ENCODE measurements around the gene JPT2.
"Not testable (repeated sequence)": the region's sequence is repeated elsewhere in the genome, so short reads cannot be mapped to it uniquely, and the experiment has no call there.

JPT2 gene

GRCh38 chr16:1731073-1731472 is 53.0 kb downstream of the JPT2 start:
- no peak for DNase-seq (ENCODE audit: low read depth)
- no peak for TF ChIP-seq CTCF (IDR thresholded peaks at IDR 0.05; ENCODE audit: low read length, missing control alignments)
- no peak overlapping the region for H3K4me3 ChIP-seq (replicated peaks; ENCODE audit: low read depth, low read length)

GRCh38 chr16:1731603-1732002 is 53.5 kb downstream of the JPT2 start:
- DNase-seq (ENCODE audit: low read depth), result no peak
- TF ChIP-seq CTCF (IDR thresholded peaks at IDR 0.05; ENCODE audit: low read length, missing control alignments), result no peak
- H3K4me3 ChIP-seq (replicated peaks; ENCODE audit: low read depth, low read length), result no peak overlapping the region

DNA sequence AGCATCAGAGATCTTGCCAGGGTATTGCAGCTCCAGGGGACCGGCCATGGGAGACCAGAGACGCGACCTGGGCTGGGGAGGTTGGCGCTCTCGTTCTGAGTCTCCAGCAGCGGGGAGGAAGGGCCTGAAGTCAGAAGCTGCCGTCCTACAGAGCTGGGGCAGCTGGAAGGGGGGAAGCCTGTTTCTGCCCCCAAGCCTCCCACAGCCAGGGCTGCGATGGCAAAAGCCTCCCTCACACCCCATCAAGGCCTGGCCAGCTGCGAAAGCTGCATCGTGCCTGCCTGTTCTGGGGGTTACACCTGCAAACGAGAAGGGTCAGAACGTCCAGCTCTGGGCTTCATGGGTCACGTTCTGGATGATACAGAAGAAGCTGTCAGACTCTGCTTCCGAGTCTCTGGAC is 54.0 kb downstream of the JPT2 start:
- TF ChIP-seq CTCF (IDR thresholded peaks at IDR 0.05; ENCODE audit: low read length, missing control alignments), result no peak
- no peak overlapping the region for H3K4me3 ChIP-seq (replicated peaks; ENCODE audit: low read depth, low read length)

DNA sequence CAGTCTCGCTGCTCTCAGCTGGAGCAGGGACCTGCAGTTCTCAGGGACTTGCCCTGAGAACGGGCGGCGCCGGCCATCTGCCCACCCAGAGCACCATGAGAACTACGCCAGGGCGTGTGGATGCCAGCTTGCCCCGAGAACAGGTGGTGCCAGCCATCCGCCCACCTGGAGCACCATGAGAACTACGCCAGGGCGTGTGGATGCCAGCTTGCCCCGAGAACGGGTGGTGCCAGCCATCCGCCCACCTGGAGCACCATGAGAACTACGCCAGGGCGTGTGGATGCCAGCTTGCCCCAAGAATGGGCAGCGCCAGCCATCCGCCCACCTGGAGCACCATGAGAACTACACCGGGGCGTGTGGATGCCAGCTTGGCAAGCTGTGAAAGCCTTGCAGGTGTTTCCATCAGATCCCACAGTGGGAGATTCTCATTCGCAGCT is 54.5 kb downstream of the JPT2 start:
- not testable (repeated sequence) for DNase-seq (ENCODE audit: low read depth); H3K4me3 ChIP-seq (replicated peaks; ENCODE audit: low read depth, low read length)

More for the DNA sequence above, 54.0 kb downstream of the JPT2 start:
- no peak for DNase-seq (ENCODE audit: low read depth)

- DNase-seq (ENCODE audit: low read depth), result no peak
- no peak overlapping the region for H3K4me3 ChIP-seq (replicated peaks; ENCODE audit: low read depth, low read length)
- no peak for TF ChIP-seq CTCF (IDR thresholded peaks at IDR 0.05; ENCODE audit: low read length, missing control alignments)
These were observed 56.0 kb downstream of the JPT2 start for GRCh38 chr16:1734123-1734522.

DNA sequence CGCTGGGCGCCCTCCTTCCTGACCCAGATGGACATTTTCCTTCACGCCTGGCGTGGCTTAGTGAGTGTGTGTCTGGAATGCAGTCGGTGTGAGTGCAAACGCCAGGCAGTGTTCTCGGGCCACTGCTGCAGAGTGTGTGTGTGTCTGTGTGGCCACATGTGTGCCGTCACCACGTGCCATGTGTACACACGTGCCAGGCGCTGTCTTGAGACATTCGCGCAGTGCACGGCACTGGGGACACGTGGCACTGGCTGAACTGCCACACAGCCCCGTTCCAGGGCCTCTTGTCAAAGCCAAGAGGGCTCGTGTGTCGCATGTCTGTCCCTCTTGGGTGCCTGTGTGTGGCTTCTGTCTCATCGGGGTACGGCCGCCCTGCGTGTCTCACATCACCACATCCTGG is 56.7 kb downstream of the JPT2 start:
- TF ChIP-seq CTCF (IDR thresholded peaks at IDR 0.05; ENCODE audit: low read length, missing control alignments), result no peak
- H3K4me3 ChIP-seq (replicated peaks; ENCODE audit: low read depth, low read length), result no peak overlapping the region
- DNase-seq (ENCODE audit: low read depth), result no peak

DNA sequence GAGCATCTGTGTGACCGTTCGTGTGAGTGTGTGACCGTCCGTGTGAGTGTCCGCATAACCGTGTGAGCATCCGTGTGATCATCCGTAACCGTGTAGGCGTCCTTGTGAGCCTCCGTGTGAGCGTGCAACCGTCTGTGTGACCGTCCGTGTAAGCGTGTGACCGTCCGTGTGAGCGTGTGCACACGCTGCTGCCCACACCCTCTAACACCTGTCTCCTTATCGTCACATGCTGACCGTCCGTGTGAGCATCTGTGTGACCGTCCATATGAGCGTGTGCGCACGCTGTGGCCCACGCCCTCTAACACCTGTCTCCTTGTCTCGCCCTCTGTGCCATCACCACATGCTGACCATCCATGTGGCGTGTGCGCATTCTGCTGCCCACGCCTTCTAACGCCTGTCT is 62.2 kb downstream of the JPT2 start:
- no peak for DNase-seq (ENCODE audit: low read depth)
- no peak for TF ChIP-seq CTCF (IDR thresholded peaks at IDR 0.05; ENCODE audit: low read length, missing control alignments)
- no peak overlapping the region for H3K4me3 ChIP-seq (replicated peaks; ENCODE audit: low read depth, low read length)

Data from fibroblast of pulmonary artery (primary cell).